Stimulated activated CD4-positive, alpha-beta T cell treated with anti-CD3 and anti-CD28 coated beads, Interleukin-12 subunit alpha, Interleukin-12 subunit beta, amount 100 ng/mL, for 24 hours (primary cell): Measurements from ENCODE around the gene PCGF3.
A peak's percentile ranks its signal among the peaks of the same experiment; 100 is the strongest.
"Not testable (repeated sequence)": the region's sequence is repeated elsewhere in the genome, so short reads cannot be mapped to it uniquely, and the experiment has no call there.

Experiments used
- DNase-seq, 2 experiments: peaks; one replicate each; pipeline ENCODE4 v3.0.0-alpha.2; 2020; ENCODE audit warnings: low read depth in 2 of 2

PCGF3 gene

DNA sequence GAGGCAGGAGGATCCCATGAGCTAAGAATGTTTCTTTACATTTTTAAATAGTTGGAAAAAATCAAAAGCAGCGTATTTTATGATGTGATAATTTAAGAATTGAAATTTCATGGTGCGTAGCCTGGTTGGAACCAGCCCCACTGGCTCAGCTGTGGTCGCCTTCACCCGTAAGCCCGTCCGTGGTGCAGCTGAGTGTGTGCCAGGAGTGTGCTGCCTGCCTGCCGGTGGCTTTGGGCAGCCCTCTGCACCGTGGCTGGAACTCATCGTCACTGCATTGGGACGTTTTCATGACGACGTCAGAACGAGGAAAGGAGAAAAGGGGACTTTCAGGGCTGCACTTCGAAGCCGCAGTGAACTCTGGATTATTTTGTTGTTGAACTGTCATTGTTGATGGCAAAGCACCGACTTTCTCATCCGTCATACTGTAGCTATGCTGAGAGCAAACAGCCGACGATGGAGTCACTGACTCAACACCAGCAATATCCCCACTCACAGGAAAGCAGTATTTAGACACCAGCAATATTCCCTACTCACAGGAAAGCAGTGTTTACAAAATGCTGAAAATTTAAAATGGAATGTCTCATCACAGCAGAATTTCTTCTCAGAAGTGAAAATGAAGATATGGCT, 35.1 kb downstream of the PCGF3 start:
- no peak for DNase-seq

DNA sequence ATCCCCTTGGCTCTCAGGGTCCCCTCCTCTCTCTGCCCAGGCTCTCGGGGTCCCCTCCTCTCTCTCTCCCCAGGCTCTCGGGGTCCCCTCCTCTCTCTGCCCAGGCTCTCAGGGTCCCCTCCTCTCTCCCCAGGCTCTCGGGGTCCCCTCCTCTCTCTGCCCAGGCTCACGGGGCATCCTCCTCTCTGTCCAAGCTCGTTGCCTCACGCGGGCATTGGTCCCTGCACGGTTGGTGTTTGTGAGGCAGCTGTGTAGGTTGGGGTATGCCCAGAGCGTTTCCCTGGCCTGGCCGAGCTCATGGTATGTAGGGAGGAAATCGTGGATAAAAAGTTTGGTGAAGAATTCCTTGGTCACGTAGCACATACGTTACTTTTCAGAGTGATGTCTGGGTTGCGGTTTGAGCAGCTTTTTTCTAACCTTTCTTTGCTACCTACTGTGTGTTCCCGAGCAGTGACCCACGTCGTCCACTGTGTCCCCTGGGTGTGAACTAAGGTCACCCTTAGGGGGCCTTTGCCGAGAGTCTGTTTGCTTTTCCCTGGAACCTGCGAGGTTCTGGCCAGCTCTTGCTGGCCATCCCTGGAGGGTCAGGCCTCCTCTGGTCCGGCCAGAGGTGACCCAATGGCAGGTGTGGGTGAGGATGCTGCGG, 36.6 kb downstream of the PCGF3 start:
- DNase-seq = no peak

DNA sequence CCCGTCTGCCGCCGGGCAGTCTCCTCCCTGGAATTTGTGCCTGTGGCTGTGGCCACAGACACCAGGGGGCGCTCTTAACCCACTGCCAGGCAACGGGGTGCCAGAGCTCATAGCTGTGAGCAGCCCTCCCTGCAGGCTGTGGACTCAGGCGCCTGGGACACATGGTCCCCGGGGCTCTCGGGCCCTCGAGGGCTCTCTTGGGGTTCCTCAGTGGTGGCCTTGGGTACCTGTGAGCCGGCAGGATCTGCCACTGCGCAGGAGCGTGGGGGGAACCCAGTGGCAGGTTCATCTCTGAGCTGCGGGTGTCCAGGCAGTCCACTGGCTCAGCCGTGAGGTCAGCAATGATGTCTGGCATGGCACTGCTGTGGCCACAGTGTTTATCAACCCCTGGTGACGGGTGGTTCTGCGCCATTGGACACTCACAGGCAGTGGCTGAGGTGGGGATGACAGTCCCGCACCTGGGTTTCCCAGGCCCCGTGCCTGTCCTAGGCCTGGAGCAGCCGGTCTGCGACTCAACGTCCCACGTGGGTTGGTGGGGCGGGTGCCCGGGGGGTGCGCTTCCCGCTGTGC, 37.2 kb downstream of the PCGF3 start:
- DNase-seq = peak; percentile 54 to 75

DNA sequence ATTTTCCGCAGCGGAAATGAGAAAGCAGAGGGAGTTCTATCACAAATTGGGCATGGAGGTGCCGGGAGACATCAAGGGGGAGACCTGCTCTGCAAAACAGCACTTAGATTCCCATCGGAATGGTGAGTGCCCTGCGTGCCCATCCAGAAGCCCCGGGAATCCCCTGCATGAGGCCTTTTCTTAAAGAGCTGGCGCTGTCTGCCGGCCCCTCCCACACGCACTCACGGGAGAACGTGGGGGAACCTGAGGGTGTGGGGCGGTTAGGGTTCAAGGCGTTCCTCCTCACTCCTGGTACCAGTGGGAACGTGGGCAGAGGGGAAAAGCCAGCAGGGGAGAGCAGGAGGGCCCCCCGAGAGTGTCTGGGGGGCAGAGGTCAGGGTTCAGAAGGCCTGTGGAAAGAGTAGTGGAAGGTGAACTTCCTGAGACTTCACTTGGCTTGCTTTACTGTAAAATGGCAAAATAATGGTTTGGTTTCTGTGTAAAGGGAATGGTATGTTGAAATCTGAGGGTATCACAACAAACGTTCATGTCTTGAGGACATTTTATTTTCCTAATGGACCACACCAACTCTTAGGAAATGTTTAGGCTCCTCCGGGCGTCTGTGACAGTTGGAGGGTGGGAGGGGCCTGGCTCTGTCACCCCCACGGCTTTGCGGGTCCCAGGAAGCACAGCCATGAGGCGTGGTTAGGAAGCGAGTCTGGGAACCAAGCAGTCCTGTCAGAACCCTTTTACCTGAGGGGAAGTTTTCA, 38.0 kb downstream of the PCGF3 start:
- no peak for DNase-seq

DNA sequence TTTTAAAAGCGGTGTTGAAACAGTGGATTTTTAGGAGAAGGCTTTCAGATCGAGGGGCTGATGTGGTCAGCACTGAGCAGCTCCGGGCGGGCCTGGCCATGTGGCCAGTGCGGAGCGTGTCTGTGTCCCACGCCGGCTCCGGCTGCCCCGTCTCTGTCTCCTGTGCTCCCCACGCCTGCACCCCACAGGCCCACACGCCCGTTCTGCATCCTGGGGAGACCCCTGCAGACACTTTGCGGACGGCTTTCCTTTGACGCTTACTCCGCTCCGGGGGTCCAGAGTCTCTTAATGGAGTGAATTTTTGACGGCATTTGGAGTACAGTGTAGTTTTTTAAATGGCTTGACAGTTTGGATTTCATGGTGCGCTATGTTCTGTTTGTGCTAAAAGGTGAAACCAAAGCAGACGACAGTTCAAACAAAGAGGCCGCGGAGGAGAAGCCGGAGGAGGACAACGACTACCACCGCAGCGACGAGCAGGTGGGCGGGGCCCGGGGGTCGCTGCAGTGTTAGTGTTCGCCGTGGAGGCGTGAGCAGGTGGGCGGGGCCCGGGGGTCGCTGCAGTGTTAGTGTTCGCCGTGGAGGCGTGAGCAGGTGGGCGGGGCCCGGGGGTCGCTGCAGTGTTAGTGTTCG, 38.7 kb downstream of the PCGF3 start:
- no peak for DNase-seq

DNA sequence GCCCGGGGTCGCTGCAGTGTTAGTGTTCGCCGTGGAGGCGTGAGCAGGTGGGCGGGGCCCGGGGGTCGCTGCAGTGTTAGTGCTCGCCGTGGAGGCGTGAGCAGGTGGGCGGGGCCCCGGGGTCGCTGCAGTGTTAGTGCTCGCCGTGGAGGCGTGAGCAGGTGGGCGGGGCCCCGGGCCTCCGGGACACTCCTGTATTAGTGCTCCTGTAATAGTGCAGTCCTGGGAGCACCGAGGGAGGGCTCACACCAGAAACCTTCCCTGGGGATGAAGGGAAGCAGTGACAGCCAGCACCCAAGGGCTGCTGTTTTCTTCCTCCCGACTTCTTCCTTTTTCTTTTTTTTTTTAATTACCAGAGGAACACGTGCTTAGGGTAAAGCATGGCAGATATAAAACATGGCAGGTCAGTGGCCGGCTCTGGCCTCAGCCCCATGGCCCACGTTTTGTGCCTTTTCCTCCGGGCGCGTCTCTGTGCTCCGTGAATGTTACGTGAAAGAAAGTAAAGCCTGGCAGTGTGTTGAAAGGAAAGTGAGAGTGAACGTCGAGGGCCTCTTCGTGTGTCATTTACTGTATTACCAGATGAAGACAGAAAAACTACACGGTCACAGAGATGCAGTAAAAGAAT, 42.0 kb downstream of the PCGF3 start:
- DNase-seq = no peak

DNA sequence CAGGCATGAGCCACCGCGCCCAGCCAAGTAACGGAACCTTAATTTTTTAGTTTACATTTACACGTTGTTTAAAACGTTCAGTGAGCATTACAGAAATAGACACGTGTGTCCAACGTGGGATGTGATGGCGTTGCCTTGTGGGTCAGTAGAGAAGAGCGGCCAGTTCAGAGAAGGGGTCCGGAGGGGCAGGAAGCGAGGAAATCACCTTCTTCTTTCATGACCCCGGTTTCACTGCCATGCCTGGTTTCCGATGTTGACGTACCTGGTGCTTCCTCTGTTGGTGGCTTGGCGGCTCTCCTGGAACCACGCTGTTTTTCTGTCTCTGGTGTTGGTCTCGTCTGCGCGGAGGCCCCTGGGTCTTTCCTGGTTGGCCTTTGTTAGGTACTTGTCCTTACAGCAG, 42.8 kb downstream of the PCGF3 start:
- no peak for DNase-seq

DNA sequence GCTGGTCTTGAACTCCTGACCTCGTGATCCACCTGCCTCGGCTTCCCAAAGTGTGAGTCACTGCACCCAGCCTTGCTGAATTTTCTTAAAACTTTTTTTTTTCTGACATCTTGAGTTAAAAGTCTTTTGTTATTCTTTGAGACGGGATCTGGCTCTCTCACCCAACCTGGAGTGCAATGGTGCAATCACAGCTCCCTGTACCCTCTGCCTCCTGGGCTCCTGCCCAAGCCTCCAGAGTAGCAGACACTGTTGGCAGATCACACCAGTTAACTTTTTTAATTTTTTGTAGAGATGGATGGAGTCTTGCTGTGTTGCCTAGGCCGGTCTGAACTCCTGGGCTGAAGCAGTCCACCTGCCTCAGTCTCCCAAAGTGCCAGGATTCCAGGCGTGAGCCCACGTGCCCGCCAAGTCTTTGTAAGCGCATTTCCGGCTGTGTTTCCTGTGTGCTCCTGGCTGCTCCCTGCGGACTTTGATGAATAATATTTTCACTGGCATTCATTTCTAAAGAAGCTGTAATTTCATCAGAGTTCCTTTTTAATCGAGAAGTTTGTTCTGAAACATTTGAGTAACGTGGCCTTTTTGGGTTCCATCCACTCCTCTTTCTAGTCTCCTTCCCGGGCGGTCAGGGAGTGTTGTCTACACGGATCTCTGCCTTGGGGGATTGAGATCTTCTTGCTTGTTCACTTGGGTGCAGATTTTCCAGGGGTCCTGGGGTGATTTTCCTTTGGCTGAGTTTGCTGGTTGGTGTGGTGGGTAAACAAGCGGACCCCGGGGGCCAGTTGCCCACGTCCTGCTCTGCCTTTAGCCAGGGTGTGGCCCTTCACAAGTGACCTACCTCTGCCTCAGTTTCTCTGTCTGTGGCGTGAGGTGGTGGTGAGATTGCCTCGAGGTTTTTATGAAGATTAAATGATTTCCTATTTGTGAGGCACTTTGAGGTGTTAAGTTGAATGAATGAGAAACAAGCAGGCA, 44.4 kb downstream of the PCGF3 start:
- DNase-seq = no peak

DNA sequence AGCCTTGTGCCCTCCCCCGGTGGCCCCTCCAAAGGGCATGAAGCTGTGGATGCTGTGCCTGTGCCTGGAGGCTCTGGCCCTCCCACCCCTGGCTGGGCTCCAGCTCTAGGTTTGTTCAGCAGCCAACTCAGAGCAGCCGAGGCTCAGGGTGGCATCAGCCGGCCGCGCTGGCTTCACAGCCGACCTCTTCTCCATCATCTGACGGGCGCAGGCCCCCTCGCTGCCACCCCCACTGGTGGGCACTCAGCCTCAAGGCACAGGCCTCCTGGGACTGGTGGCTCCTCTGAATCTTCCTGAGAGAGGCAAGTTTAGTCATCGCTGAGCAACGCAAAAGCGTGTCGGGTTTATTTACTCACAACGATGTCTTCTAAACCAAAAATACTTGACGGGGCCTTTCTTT, 46.0 kb downstream of the PCGF3 start:
- DNase-seq = no peak

DNA sequence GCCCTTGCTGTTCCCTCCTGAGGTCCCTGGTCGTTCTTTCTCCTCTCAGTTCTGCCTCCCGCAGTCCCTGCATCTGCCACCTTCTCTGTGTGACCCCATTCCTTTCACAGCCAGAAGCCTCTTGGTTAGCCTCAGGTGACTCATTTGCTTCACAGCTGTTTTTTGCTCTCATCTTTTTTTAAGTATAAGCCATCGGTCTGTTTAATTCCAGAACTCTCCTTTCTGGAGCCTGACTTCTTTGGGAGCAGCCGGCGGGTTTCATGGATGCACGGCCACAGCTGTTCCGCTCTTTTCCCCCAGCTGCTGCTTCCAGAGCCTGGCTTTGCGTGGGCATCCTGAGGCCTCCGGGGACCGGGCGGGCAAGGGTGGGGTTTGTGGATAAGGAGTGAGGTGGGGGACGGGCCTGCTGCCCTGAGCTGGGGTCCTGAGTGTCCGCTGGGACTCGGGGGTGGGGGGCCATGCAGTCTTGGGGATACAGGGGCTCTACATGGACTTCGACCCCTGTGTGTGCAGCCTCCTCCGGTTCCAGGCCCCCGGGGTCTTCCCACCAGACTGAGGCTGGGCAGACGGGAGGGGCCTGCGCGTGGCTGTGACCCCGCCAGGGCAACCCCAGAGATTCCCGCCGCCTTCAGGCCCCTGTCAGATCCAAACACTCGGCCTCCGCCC, 46.7 kb downstream of the PCGF3 start:
- no peak for DNase-seq

DNA sequence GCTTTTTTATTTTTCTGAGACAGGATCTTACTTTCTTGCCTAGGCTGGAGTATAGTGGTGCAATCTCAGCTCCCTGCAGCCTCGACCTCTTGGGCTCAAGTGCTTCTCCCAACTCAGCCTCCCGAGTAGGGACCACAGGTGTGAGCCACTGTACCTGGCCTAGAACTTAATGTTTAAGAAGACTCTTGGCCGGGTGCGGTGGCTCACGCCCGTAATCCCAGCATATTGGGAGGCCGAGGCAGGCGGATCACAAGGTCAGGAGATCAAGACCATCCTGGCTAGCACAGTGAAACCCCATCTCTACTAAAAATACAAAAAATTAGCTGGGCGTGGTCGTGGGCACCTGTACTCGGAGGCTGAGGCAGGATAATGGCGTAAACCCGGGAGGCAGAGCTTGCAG, 47.6 kb downstream of the PCGF3 start:
- DNase-seq = not testable (repeated sequence)

DNA sequence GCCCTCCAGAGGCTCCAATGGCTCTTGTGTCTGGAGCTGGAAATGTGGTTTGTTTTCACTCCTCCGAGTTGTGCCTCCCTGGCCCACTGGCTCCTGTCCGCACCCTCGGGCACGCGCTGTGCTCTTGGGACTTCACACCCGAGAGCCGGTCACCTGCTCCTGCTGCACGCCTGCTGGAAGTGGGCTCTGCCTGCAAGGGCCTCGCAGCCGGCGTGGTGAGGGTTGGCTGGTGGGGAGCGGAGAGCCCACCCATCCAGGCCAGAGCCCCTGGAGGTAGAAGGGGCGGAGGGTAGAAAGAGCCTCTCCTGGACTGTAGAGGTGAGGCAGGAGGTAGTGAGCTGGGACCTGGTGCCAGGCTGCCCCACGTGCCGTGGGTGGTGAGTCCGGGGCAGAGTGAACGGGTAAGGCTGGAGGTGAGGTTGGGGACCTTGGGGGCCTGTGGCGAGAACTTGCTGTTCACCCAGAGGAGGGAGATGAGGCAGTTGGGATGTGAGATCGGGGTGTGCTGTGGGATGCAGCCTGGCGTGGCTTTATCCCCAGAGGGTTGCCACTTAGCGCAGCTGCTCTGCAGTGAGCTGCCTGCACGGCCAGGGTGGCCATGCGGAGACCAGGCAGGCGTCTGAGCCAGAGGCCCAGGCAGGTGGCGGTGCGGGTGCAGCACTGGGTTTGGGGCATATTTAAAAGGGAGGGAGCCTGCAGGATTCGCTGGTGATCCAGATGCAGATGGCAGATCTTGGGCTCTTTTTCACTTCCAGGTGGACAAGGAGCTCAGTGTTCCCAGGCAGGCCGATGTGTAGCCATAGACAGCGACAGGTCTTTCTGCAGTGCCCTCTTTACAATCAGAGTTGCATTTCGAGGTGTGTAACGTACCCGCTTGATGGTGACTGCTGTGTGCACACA, 48.8 kb downstream of the PCGF3 start:
- no peak for DNase-seq

DNA sequence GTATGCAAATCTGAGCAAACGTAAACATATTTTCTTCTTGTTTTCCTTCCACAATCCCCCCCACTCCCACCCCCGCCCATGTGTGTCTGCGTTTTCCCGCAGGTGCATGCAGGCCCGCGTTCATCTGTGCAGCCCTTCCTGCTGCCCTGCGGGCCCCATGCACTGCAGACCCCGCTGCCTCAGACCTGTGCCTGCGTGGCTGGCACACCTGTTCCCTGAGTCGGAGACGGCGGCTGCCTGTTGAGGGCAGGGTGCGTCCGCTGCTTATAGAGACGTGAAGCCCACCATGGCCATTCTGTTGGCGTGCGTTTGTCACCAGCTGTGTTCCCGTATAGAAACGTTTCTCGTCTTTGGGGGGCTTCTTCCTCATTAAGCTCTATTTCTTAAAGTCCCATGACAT, 51.5 kb downstream of the PCGF3 start:
- no peak for DNase-seq

DNA sequence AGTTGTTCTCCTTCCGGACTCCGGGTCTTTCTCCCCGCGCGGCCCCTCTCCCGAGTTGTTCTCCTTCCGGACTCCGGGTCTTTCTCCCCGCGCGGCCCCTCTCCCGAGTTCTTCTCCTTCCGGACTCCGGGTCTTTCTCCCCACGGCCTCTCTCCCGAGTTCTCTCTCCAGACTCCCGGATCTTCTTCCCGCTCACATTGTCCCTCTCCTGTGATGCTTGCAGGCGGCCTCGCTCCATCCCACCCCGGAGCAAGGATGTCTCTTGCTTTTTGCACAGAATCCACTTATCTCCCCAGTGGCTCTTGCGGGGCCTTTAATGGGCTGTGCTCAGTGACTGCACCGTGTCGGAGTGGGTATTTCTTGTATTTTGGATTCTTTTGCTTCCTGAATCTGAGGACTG, 54.2 kb downstream of the PCGF3 start:
- not testable (repeated sequence) for DNase-seq

DNA sequence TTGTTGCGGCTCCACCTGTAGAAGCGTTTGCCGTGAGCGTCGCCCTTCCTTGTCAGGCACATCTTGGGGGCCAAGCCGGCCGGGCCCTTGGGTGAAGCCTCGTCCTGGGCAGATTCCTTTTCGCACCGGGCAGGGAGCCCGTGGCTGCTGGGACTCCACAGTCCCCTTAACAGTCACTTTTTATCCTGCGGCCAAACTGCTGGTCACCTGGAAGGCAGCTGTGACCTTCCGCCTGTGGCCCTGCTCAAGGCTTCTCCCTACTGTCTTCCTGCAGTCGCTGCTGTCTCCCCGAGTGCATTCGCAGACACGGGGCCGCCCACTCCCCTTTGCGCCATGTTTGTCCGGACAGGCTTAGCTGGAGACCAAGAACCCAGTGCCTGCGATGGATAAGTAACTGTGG, 55.0 kb downstream of the PCGF3 start:
- DNase-seq = no peak

DNA sequence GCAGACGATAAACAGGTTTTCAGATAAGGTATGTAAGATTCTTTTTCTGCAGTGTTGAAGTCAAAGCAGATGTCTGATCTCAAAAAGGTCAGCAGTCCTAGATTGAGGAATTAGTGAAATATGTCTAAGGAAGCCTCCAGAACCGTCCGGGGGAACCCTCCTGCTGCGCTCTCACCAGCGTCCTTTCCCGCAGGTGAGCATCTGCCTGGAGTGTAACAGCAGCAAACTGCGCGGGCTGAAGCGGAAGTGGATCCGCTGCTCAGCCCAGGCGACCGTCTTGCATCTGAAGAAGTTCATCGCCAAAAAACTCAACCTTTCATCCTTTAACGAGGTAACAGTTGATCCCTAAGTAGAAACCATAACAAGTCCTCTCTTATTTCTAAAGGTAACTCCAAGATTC, 55.5 kb downstream of the PCGF3 start:
- no peak for DNase-seq

DNA sequence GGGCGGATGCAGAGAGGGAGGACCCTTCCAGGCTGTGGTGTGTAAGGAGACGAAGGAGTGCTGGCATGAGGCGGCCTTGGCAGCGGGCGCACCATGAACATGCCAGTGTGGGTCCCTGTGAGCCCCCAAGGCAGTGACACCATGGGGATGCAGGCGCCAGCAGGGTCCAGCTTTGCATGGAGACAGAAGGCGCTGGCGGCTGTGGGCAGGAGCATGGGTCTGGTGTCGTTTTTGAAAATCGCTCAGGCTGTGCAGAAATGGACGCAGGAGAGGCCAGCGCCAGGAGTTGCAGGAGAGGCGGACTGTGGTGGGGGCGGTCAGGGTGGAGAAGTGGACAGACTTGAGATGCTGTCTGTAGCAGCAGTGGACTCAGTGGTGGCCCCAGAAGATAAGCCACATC, 56.1 kb downstream of the PCGF3 start:
- no peak for DNase-seq

DNA sequence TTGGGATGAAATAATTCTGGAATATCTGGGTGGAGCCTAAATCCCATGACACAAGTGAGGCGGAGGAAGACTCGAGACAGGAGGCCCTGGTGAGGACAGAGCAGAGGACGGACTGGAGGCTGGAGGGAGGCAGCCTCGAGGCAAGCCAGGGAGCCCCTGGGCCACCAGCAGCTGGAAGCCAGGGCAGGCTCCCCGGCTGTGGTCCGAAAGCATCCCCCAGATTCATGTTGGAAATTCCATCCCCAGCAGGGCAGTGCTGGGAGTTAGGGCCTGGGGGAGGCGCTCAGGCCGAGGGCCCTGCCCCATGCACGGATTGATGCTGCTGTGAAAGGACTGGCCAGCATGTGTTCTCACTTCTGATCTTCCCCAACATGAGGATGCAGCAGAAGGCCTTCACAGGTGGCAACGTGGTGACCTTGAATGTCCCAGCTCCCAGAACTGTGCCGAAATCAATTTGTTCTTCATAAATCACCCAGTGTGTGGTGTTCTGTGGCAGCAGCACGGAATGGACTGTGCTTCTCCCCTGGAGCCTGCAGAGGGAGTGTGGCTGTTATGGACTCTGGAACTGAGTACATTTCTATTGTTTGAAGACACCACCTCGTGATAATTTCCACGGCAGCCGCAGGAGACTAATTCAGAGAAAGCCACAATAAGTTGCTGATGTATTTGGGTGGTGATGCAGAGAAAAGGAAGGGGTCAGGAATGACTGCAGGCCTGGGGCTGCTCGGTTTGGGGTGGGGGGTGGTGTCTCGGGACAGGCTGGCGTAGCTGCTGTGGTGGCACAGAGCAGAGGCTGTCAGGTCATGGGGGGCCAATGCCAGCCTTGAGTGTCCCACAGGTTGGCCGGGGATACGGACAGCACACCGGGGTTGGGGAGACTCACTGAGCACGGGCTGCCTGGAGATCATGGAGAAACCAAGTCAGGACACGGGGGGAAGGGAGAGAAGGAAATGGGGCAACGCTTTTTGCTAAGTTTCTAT, 56.9 kb downstream of the PCGF3 start:
- DNase-seq = no peak
